Activated CD4-positive, alpha-beta T cell treated with anti-CD3 and anti-CD28 coated beads for 1 hour (primary cell): ENCODE data around the gene FXYD4.

Experiments used
- DNase-seq: peaks from one replicate; pipeline ENCODE4 v3.0.0-alpha.2; 2020

Gene FXYD4

GRCh38 chr10:43347997-43348396 lies 23.4 kb upstream of the FXYD4 start:
- DNase-seq, result no peak

DNA sequence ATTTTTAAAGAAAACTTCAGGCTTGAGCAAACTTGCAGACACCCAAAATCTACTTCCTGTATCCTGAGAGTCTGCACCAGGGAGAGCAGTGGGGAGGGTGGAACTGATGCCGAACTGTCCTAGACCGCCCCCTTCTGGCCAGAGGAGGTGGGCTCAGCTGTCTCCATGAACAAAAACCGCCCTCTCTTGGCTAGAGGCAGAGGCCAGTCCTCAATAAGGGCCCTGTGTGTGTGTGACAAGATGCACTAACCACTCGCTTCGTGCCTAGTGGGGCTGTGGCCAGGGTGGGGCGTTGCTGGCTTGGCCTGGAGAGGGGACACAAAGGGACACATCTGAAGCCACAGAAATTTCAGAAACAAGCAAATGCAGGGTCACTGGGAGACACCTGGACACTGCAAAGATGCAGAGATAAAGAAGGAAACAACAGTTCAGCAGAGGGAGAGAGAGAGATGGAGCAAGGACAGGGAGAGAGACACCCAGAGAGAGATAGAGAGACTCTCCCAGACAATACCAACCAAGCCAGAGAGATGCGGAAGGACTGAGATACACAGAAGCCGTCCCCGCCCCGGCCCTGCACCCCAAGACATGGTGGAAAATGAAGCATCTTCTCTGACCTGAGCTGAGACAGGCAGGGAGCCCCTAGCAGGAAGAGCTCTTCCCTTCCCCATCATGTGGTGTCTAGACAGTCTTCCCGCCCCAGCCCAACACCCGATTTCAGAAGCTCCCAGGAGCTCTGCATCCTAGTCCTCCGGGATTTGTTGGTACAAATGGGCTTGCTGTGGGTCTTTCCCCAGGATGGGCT lies 22.7 kb upstream of the FXYD4 start:
- DNase-seq, result peak; percentile 75

DNA sequence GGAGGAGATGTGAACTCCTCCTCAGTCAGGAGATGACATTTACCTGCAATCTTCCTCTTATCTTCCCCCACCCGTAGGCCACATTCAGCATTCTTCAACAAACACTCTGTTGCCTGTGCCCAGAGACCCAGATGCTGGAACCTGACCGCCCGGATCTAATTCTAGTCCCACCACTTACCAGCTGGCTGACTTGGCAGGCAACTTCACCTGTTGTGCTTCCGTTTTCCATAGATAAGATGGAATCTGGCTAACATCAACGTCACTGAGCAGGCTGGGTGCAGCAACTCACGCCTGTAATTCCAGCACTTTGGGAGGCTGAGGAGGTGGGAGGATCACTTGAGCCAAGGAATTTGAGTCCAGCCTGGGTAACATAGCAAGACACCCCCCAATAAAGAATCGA lies 21.3 kb upstream of the FXYD4 start:
- DNase-seq, result no peak

DNA sequence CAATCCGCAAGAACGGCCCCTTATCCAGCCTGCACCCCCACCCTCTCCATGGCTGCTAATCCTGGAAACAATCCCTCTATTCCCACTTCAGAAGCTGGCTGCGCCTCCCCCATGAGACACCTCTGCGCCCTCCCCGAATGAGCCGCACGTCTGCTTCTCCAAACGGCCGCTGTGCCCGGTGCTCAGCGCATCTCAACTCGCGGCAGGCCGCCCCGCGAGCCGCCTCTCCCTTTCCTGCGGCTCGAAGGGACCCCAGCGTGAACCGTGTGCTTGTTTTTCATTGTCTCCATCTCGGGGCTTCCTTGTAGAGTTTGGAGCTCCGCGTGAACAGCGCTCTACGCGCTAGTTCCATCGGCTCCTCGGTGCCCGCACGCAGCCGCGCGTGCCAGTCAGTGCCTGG lies 20.8 kb upstream of the FXYD4 start:
- no peak for DNase-seq

- DNase-seq, result no peak
Observed at GRCh38 chr10:43351301-43351700, 20.1 kb upstream of the FXYD4 start.

DNA sequence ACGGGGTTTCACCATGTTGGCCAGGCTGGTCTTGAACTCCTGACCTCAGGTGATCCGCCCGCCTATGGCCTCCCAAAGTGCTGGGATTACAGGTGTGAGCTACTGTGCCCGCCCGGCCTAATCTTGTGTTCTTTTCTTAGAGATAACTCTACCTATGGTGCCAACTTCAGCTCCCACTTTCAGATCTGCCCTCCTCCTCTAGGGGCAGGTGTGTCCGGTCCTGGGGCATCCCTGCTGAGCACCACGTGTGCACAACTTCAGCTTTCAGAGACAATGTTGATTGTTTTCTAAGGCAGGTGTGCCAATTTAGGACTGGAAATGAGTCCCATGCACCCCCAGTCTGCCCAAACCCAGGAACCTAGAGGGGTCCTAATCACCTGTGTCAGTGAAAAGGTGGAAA lies 18.5 kb upstream of the FXYD4 start:
- no peak for DNase-seq

GRCh38 chr10:43353495-43354329 lies 17.7 kb upstream of the FXYD4 start:
- DNase-seq, result no peak

- no peak for DNase-seq
Observed at GRCh38 chr10:43354330-43354635, 17.2 kb upstream of the FXYD4 start.

GRCh38 chr10:43354879-43355380 lies 16.5 kb upstream of the FXYD4 start:
- no peak for DNase-seq

- DNase-seq, result no peak
Observed at GRCh38 chr10:43355749-43356371, 15.6 kb upstream of the FXYD4 start.

DNA sequence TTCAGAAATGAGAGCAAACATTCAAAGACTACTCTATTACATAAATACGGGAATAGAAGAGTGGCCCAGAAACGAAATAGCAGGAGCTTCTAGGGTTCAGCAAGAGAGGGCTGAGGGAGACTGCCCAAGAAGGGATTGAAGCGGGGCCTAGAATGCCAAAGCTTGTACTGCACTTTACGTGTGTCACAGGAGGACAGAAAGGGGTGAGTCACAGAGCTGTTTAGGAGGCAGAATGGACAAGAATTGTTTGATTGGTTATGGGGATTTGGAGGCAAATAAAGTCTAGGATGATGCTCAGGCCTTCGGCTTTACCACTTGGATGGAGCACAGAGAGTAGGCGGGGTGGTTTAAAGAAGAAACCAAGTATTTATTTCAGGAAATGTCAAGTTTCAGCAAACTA lies 11.3 kb upstream of the FXYD4 start:
- DNase-seq, result no peak

- no peak for DNase-seq
Observed at GRCh38 chr10:43361547-43362190, 9.8 kb upstream of the FXYD4 start.

DNA sequence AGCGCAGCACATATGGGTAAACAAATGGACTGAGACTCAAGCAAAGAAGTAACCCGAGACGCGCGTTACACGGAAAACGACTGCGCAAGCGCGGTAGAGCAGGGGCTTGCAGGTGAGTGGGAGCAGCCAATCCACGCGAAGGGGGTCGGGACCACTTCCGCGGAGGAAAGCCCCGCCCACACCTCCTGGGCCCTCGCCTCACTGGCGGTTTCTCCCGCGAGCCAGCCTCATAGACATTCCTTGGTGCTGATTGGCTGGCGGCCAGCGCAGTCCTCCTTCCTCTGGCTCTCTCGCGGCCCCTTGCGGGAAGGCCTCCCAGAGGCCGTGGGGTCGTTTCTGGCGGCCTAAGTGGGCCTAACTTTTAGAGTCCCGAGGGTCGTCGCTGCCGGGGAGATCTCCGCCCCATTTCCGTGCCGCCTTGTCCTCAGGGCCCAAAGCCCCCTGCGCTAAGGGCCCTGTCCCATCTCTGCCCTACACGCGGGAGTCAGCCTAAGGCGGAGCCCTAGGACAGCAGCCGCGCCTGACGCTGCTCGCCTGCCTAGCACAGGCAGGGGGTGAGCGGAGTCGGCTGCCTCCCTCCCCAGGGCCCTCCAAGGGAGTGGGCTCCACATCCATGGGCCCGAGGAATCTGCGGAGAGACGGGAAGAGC lies 9.1 kb upstream of the FXYD4 start:
- DNase-seq, result peak; percentile 97

GRCh38 chr10:43365001-43365400 lies 6.4 kb upstream of the FXYD4 start:
- DNase-seq, result no peak

- no peak for DNase-seq
Observed at GRCh38 chr10:43369921-43370320, 1.5 kb upstream of the FXYD4 start.

DNA sequence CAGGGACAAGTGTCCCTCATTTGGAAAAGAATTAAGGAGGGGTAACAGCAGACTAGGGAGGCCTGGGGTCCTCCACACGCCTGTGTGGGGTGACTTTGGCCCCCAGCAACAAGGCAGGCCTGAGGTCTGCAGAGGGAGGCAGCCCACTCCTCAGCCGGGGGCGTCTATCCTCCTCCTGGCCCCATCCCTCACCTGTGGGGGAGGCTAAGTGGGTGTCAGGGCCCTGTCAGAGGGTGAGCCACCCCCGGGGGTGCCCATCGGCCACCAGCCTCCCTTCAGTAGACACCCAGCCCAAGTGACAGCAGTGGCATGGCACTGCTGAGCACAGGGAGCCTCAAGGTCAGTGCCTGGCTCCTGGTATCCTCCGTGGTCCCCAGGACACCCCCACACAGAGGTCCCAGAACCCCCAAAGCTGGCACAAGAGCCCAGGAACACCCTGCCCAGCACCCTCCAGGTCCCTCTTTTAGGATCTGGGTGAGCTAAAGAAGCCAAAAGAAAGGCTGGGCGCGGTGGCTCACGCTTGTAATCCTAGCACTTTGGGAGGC lies 693 bp upstream of the FXYD4 start:
- no peak for DNase-seq

- DNase-seq, result no peak
Observed at GRCh38 chr10:43372765-43373361, 1.4 kb downstream of the FXYD4 start.

DNA sequence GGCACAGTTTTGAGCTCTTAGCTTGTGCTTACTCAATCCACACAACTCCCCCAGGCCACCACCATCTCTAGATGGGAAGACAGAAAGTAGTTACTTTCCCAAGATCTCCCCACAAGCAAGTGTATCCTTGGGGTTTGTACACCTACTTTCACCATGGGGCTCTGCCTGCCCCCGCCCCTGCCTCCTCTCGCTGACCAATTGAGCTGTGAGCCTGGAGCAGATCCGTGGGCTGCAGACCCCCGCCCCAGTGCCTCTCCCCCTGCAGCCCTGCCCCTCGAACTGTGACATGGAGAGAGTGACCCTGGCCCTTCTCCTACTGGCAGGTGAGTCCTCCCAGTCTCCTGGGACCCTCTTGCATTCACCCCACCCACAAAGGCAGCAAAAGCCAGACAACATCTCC lies 2.0 kb downstream of the FXYD4 start:
- no peak for DNase-seq

- no peak for DNase-seq
Observed at GRCh38 chr10:43374194-43374593, 2.8 kb downstream of the FXYD4 start.

- no peak for DNase-seq
Observed at GRCh38 chr10:43375401-43376020, 4.1 kb downstream of the FXYD4 start.

DNA sequence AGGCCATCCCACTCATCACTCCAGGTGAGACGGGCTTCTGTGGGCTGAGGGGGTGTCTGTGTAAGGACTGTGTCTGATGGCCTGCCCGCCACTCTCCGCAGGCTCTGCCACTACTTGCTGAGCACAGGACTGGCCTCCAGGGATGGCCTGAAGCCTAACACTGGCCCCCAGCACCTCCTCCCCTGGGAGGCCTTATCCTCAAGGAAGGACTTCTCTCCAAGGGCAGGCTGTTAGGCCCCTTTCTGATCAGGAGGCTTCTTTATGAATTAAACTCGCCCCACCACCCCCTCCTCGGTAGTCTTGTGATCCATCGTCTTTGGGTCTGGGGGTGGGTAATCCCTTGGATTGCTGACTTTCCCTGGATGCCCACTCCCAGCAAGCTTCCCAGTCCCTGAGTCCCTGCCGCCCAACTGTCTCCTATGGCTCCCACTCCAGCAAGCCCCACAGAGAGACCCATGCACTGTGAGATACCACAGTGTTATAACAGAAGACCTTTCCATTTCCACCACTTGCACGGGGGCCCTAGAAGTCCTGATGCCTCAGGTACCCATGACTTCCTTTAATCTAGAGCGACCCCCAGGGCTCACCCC lies 4.7 kb downstream of the FXYD4 start:
- no peak for DNase-seq
